B cell (primary cell): ENCODE measurements around the gene ENTHD1. TPM values are rescaled to one million over a fixed set of nuclear protein-coding genes. Genes with fewer than 3 reads are reported as not detected.

ENCODE experiments used
- ATAC-seq: fragments of 200-7000 bp; cut with Tn5 transposase; one replicate; pipeline ENCODE4 v1.10.0; 2021; ENCODE audit warnings: low read depth, mild to moderate bottlenecking, moderate number of reproducible peaks, moderate library complexity
- CTCF ChIA-PET: fragments of 350-600 bp; sonication (Branson Sonifier 250); formaldehyde crosslinking; loops from one replicate; lab custom pipeline; 2021; ENCODE audit warnings: antibody characterized with exemption, inconsistent platforms; lab: Charles Lee
- POLR2A ChIA-PET: fragments of 350-600 bp; sonication (Branson Sonifier 250); formaldehyde crosslinking; loops from one replicate; lab custom pipeline; 2021; ENCODE audit warnings: antibody characterized with exemption; lab: Charles Lee
- DNase-seq: peaks from one replicate; pipeline ENCODE4 v3.0.0; 2013
- H2AFZ ChIP-seq: 2 replicates; pipeline ENCODE4 v1.6.1; 2012; ENCODE audit warnings: mild to moderate bottlenecking, low read depth, low read length; ENCODE audit not compliant: insufficient read depth, poor library complexity, severe bottlenecking
- H3K27ac ChIP-seq, 2 donors: 1 replicate in 1 of 2; 2 replicates in 1 of 2; pipeline ENCODE4 v1.5.1; 2012 to 2013; ENCODE audit warnings: low read length in 2 of 2, mild to moderate bottlenecking in 2 of 2, moderate library complexity in 1 of 2
- H3K27me3 ChIP-seq, 4 experiments: fragments of 200-600 bp in 1 of 4; sonication (generic) in 1 of 4; replicated peaks in 1 of 4; 1 replicate in 2 of 4; 2 replicates in 2 of 4; pipeline versions ENCODE4 v1.6.1 to v1.7.0; 2013 to 2016; ENCODE audit warnings: low read length in 3 of 4, mild to moderate bottlenecking in 2 of 4, mixed read lengths in 1 of 4, moderate library complexity in 1 of 4; ENCODE audit not compliant: insufficient read depth in 4 of 4, control insufficient read depth in 3 of 4; ENCODE audit errors: control extremely low read depth in 1 of 4
- H3K36me3 ChIP-seq, 2 experiments: replicated peaks in 1 of 2; 1 replicate in 1 of 2; 2 replicates in 1 of 2; pipeline versions ENCODE4 v1.6.1 to v1.7.1; 2013; ENCODE audit warnings: low read length in 1 of 2; ENCODE audit not compliant: insufficient read depth in 2 of 2, control insufficient read depth in 1 of 2; ENCODE audit errors: control extremely low read depth in 1 of 2, extremely low read depth in 1 of 2
- H3K4me1 ChIP-seq, 2 donors: fragments of 200-600 bp in 1 of 2; sonication (generic) in 1 of 2; 1 replicate in 1 of 2; 2 replicates in 1 of 2; pipeline versions ENCODE4 v1.5.1 to v1.6.1; 2013 to 2017; ENCODE audit warnings: low read length in 2 of 2; ENCODE audit not compliant: control insufficient read depth in 2 of 2, insufficient read depth in 2 of 2
- H3K4me2 ChIP-seq: replicated peaks from 2 replicates; pipeline ENCODE3; 2012; ENCODE audit warnings: mild to moderate bottlenecking, low read depth, low read length; ENCODE audit not compliant: poor library complexity, severe bottlenecking
- H3K4me3 ChIP-seq, 5 experiments: fragments of 200-600 bp in 1 of 5; sonication (generic) in 1 of 5; 1 replicate in 3 of 5; 2 replicates in 2 of 5; pipeline versions ENCODE4 v1.5.1 to v1.7.0; 2011 to 2016; ENCODE audit warnings: low read length in 4 of 5, mild to moderate bottlenecking in 4 of 5, low read depth in 2 of 5, control low read depth in 1 of 5, moderate library complexity in 1 of 5; ENCODE audit not compliant: insufficient read depth in 1 of 5; ENCODE audit errors: control extremely low read depth in 1 of 5, extremely low read depth in 1 of 5
- H3K79me2 ChIP-seq: fragments of 200-600 bp; sonication (generic); one replicate; pipeline ENCODE4 v1.6.0; 2016; ENCODE audit warnings: low read length; ENCODE audit not compliant: control insufficient read depth, insufficient read depth
- H3K9ac ChIP-seq: fragments of 200-600 bp; sonication (generic); 2 replicates; pipeline ENCODE4 v1.6.1; 2017; ENCODE audit warnings: mild to moderate bottlenecking, low read length, moderate library complexity
- H3K9me3 ChIP-seq, 3 donors: one replicate each; pipeline versions ENCODE4 v1.6.1 to v1.7.1; 2013; ENCODE audit warnings: low read length in 2 of 3; ENCODE audit not compliant: control insufficient read depth in 2 of 3, insufficient read depth in 1 of 3; ENCODE audit errors: control extremely low read depth in 1 of 3
- H4K20me1 ChIP-seq: 2 replicates; pipeline ENCODE4 v1.6.0; 2012; ENCODE audit warnings: mild to moderate bottlenecking, low read length; ENCODE audit not compliant: insufficient read depth, control insufficient read depth, poor library complexity, severe bottlenecking
- H3K27ac Mint-ChIP-seq: one replicate; pipeline ENCODE4 v1.8.0; 2021; ENCODE audit warnings: mixed read lengths
- H3K27me3 Mint-ChIP-seq: one replicate; pipeline ENCODE4 v1.8.0; 2021; ENCODE audit warnings: mixed read lengths
- H3K4me1 Mint-ChIP-seq: one replicate; pipeline ENCODE4 v1.8.0; 2021; ENCODE audit warnings: mixed read lengths
- H3K4me3 Mint-ChIP-seq: one replicate; pipeline ENCODE4 v1.8.0; 2021; ENCODE audit warnings: mixed read lengths
- H3K9me3 Mint-ChIP-seq: one replicate; pipeline ENCODE4 v1.8.0; 2022; ENCODE audit warnings: mixed read lengths; ENCODE audit not compliant: insufficient read depth
- CTCF ChIP-seq: fragments of 200-600 bp; IDR thresholded peaks from one replicate; pipeline ENCODE4 v1.8.0; 2022; ENCODE audit warnings: antibody characterized with exemption, mild to moderate bottlenecking
- EZH2 ChIP-seq: IDR thresholded peaks from 2 replicates; pipeline ENCODE4 v1.6.1; 2012; ENCODE audit warnings: borderline replicate concordance, low read depth, mild to moderate bottlenecking, moderate library complexity, low read length; ENCODE audit not compliant: insufficient read depth, poor library complexity, severe bottlenecking
- WGBS: methylation state at CpG from one replicate; pipeline ENCODE4 v1.1.5; 2013; ENCODE audit warnings: missing lambda C conversion rate; ENCODE audit not compliant: insufficient coverage; 5-methylcytosine and 5-hydroxymethylcytosine counted together
- intact Hi-C: fragments of 100-400 bp; cut with micrococcal nuclease; formaldehyde crosslinking; loops from one replicate; pipeline ENCODE4 v1.10.0; 2022
- polyA plus RNA-seq: library from polyadenylated mRNA; depleted of rRNA; stranded (reverse); fragments of >200 nt; gene quantifications from 2 replicates; pipeline ENCODE4 v1.2.3, GENCODE V29; 2012
- total RNA-seq, 2 donors: library from RNA; stranded (reverse); fragments of 120-200 nt in 1 of 2; gene quantifications; 1 replicate in 1 of 2; 2 replicates in 1 of 2; pipeline versions ENCODE4 v1.2.3 to v1.2.4, GENCODE V29; 2013 to 2022

Gene ENTHD1
- total and polyA plus RNA-seq, 2 donors (not counting 1 experiment from before 2014, with no cell fraction given), result not detected

GRCh38 chr22:39707816-39708215 lies 185.7 kb downstream of the ENTHD1 start:
- Mint-ChIP-seq H3K27me3 (peaks cover 22% of the 10 kb centered on the region), H3K4me1 (peaks cover 2% of the 10 kb centered on the region), H3K9me3 (no peaks in the 10 kb centered on the region), H3K4me3 (no peak overlapping the region), H3K27ac (no peak overlapping the region)
- no peak for ATAC-seq
- intact Hi-C loops, result no loop called here
- WGBS, result 100% methylated on average over 1 of the region's 5 CpGs
- POLR2A ChIA-PET, result no interaction called here
- Histone ChIP-seq H3K27ac (no peak overlapping the region), H3K4me1 (peaks cover 4 to 5% of the 10 kb centered on the region in 2 donors), H3K9me3 (no peaks in the 10 kb centered on the region), H3K36me3 (no peaks in the 10 kb centered on the region), H3K4me3 (no peak overlapping the region), H3K27me3 (peaks cover 0 to 3% (median 1%) of the 10 kb centered on the region in 4 experiments), H3K9ac (no peak overlapping the region), H3K79me2 (no peaks in the 10 kb centered on the region), H2AFZ (no peak overlapping the region), H4K20me1 (no peaks in the 10 kb centered on the region), H3K4me2 (no peak overlapping the region)
- TF ChIP-seq EZH2 (no peak), CTCF (no peak)
- DNase-seq, result no peak
- CTCF ChIA-PET, result no interaction called here

GRCh38 chr22:39707351-39707750 lies 186.2 kb downstream of the ENTHD1 start:
- Histone ChIP-seq H3K4me1 (peaks cover 0 to under 1% of the 10 kb centered on the region in 2 donors), H3K9me3 (no peaks in the 10 kb centered on the region), H3K27ac (no peak overlapping the region), H4K20me1 (no peaks in the 10 kb centered on the region), H3K79me2 (no peaks in the 10 kb centered on the region), H3K27me3 (peaks cover 0 to 3% (median 1%) of the 10 kb centered on the region in 4 experiments), H3K9ac (no peak overlapping the region), H3K36me3 (no peaks in the 10 kb centered on the region), H3K4me2 (no peak overlapping the region), H3K4me3 (no peak overlapping the region), H2AFZ (no peak overlapping the region)
- intact Hi-C loops, result no loop called here
- H3K27ac Mint-ChIP-seq, result no peak overlapping the region
- H3K27me3 Mint-ChIP-seq, result peaks cover 22% of the 10 kb centered on the region
- no peaks in the 10 kb centered on the region for H3K4me1 Mint-ChIP-seq
- CTCF ChIA-PET, result no interaction called here
- POLR2A ChIA-PET, result no interaction called here
- 89% methylated on average over 5 of the region's 5 CpGs for WGBS
- H3K9me3 Mint-ChIP-seq, result no peaks in the 10 kb centered on the region
- TF ChIP-seq CTCF, result no peak
- DNase-seq (no peak), ATAC-seq (no peak)
- H3K4me3 Mint-ChIP-seq, result no peak overlapping the region
